Liver (tissue), 3 donors: Measurements from ENCODE around the gene DUSP2.

ENCODE experiments used
- ATF3 ChIP-seq: IDR thresholded peaks from 2 replicates; pipeline ENCODE4 v1.6.1; 2016; ENCODE audit warnings: antibody characterized with exemption
- CTCF ChIP-seq: fragments of 150-350 bp; IDR thresholded peaks from 2 replicates; pipeline ENCODE4 v1.5.1; 2017; ENCODE audit warnings: improper control_type of control experiment, low read depth, low read length; ENCODE audit not compliant: missing input control
- FOXA1 ChIP-seq: IDR thresholded peaks from 2 replicates; pipeline ENCODE4 v1.6.1; 2016; ENCODE audit warnings: antibody characterized with exemption
- FOXA2 ChIP-seq: IDR thresholded peaks from 2 replicates; pipeline ENCODE4 v1.6.1; 2016; ENCODE audit warnings: antibody characterized with exemption
- GABPA ChIP-seq, 2 donors: IDR thresholded peaks in 1 of 2; conservative IDR thresholded peaks in 1 of 2; 2 replicates each; pipeline ENCODE4 v1.6.1; 2016; ENCODE audit warnings: antibody characterized with exemption in 2 of 2, mild to moderate bottlenecking in 1 of 2, moderate library complexity in 1 of 2
- JUND ChIP-seq, 2 donors: IDR thresholded peaks; 2 replicates each; pipeline ENCODE4 v1.6.1; 2016; ENCODE audit warnings: antibody characterized with exemption in 2 of 2
- MAX ChIP-seq: IDR thresholded peaks from 2 replicates; pipeline ENCODE4 v1.6.1; 2016; ENCODE audit warnings: antibody characterized with exemption
- RAD21 ChIP-seq, 2 donors: IDR thresholded peaks; 2 replicates each; pipeline ENCODE4 v1.6.1; 2016; ENCODE audit warnings: antibody characterized with exemption in 2 of 2, mild to moderate bottlenecking in 2 of 2
- REST ChIP-seq: IDR thresholded peaks from 2 replicates; pipeline ENCODE4 v1.6.1; 2016; ENCODE audit warnings: antibody characterized with exemption, mild to moderate bottlenecking
- RXRA ChIP-seq, 2 donors: IDR thresholded peaks; 2 replicates each; pipeline ENCODE4 v1.6.1; 2017 to 2018; ENCODE audit warnings: antibody characterized with exemption in 2 of 2, mild to moderate bottlenecking in 1 of 2
- SP1 ChIP-seq: IDR thresholded peaks from 2 replicates; pipeline ENCODE4 v1.6.1; 2018; ENCODE audit warnings: antibody characterized with exemption, mild to moderate bottlenecking
- TAF1 ChIP-seq: conservative IDR thresholded peaks from 2 replicates; pipeline ENCODE4 v1.6.1; 2016; ENCODE audit warnings: antibody characterized with exemption, mild to moderate bottlenecking
- YY1 ChIP-seq: IDR thresholded peaks from 2 replicates; pipeline ENCODE4 v1.6.1; 2016; ENCODE audit warnings: antibody characterized with exemption, mild to moderate bottlenecking
- ZBTB33 ChIP-seq: IDR thresholded peaks from 2 replicates; pipeline ENCODE4 v1.6.1; 2016; ENCODE audit warnings: antibody characterized with exemption
- donor health status: healthy.
- donor health status: healthy.

GRCh38 chr2:96093528-96093927, 51.7 kb downstream of the DUSP2 start:
- TF ChIP-seq YY1 (no peak), CTCF (no peak), SP1 (no peak), RAD21 (IDR thresholded peaks at IDR 0.05) (no peak), JUND (IDR thresholded peaks at IDR 0.05) (no peak), ATF3 (no peak), TAF1 (no peak), RXRA (IDR thresholded peaks at IDR 0.05) (no peak), GABPA (IDR thresholded peaks at IDR 0.05 in 1 of 2, conservative IDR thresholded peaks at IDR 0.05 in 1 of 2) (no peak), REST (no peak), FOXA2 (no peak), FOXA1 (no peak), MAX (no peak), ZBTB33 (no peak)
